ENCODE results near the gene HDAC4.

DNA sequence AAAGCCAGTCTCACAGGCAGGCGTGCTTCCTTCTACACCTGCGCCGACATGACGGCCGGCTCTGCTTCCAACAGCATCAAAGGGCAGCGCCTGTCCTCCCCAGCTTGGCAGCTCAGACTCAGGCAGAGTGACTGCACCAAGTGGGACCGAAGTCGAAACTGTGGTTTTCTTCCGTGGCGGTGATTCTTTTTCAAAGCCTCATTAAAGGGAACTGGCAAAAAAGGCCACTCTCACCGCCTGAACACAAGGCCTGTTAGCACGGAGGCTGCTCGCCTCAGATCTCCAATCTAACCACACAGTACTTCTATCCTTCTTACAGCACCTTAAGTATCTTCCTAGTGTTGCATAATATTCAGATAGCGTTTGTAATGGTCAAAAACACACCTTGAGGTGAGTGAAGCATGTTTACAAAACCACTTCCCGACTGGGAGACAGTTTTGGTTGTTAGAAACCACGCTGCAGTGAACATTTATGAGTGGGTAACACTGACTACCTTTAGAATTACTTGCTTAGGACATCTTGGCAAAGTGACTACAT lies 236.4 kb downstream of the HDAC4 start:
- TF ChIP-seq, protein P1, sequence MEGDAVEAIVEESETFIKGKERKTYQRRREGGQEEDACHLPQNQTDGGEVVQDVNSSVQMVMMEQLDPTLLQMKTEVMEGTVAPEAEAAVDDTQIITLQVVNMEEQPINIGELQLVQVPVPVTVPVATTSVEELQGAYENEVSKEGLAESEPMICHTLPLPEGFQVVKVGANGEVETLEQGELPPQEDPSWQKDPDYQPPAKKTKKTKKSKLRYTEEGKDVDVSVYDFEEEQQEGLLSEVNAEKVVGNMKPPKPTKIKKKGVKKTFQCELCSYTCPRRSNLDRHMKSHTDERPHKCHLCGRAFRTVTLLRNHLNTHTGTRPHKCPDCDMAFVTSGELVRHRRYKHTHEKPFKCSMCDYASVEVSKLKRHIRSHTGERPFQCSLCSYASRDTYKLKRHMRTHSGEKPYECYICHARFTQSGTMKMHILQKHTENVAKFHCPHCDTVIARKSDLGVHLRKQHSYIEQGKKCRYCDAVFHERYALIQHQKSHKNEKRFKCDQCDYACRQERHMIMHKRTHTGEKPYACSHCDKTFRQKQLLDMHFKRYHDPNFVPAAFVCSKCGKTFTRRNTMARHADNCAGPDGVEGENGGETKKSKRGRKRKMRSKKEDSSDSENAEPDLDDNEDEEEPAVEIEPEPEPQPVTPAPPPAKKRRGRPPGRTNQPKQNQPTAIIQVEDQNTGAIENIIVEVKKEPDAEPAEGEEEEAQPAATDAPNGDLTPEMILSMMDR (conservative IDR thresholded peaks at IDR 0.05; ENCODE audit: low read depth, low read length): no peak
- TF ChIP-seq POLR2A (IDR thresholded peaks at IDR 0.05; ENCODE audit: low read depth, low read length): no peak
- TF ChIP-seq, protein P2, sequence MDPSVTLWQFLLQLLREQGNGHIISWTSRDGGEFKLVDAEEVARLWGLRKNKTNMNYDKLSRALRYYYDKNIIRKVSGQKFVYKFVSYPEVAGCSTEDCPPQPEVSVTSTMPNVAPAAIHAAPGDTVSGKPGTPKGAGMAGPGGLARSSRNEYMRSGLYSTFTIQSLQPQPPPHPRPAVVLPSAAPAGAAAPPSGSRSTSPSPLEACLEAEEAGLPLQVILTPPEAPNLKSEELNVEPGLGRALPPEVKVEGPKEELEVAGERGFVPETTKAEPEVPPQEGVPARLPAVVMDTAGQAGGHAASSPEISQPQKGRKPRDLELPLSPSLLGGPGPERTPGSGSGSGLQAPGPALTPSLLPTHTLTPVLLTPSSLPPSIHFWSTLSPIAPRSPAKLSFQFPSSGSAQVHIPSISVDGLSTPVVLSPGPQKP (IDR thresholded peaks at IDR 0.05; ENCODE audit: borderline replicate concordance, low read depth, low read length): no peak

All from IMR-90 (cell line).